Left lung (tissue), 10 donors: ENCODE data around the gene RORC. TPM values are rescaled to one million over a fixed set of nuclear protein-coding genes. Genes with fewer than 3 reads are reported as not detected.

ENCODE experiments used
- ATAC-seq: fragments of 200-7000 bp; cut with Tn5 transposase; one replicate; pipeline ENCODE4 v1.9.1; 2020; ENCODE audit warnings: moderate library complexity
- DNase-seq, 4 donors: peaks; one replicate each; pipeline ENCODE4 v3.0.0-alpha.2; 2013 to 2020
- H3K27ac ChIP-seq, 2 donors: fragments of 200-600 bp; sonication (generic) in 1 of 2; one replicate each; pipeline versions ENCODE4 v1.5.0 to v1.8.0; 2020 to 2021
- H3K27me3 ChIP-seq, 2 donors: fragments of 200-600 bp; sonication (generic) in 1 of 2; one replicate each; pipeline versions ENCODE4 v1.5.0 to v1.8.0; 2020 to 2021
- H3K36me3 ChIP-seq, 2 donors: fragments of 200-600 bp; sonication (generic) in 1 of 2; one replicate each; pipeline versions ENCODE4 v1.5.0 to v1.8.0; 2020 to 2021
- H3K4me1 ChIP-seq, 2 donors: fragments of 200-600 bp; one replicate each; pipeline ENCODE4 v1.8.0; 2021
- H3K4me3 ChIP-seq, 2 donors: fragments of 200-600 bp; sonication (generic) in 1 of 2; one replicate each; pipeline versions ENCODE4 v1.5.0 to v1.8.0; 2020 to 2021; ENCODE audit warnings: mild to moderate bottlenecking in 1 of 2
- H3K9me3 ChIP-seq, 2 donors: fragments of 200-600 bp; sonication (generic) in 1 of 2; one replicate each; pipeline versions ENCODE4 v1.5.0 to v1.8.0; 2020 to 2021
- intact Hi-C, 2 donors: fragments of 100-400 bp; cut with DNase I; formaldehyde crosslinking; loops; one replicate each; pipeline versions ENCODE4 v1.11.2 to v1.14.2; 2022
- polyA plus RNA-seq, 6 donors: library from polyadenylated mRNA; unstranded; fragments of 120-200 nt; gene quantifications; one replicate each; pipeline ENCODE4 v1.2.1, GENCODE V29; 2013; ENCODE audit not compliant: insufficient read length in 6 of 6
- total RNA-seq, 2 donors: library from RNA; stranded (reverse); fragmentation: NEBNext Ultra II Directional; extraction: Animal tissue kit (Norgen Biotek cat#: 25700); gene quantifications; one replicate each; pipeline ENCODE4 v1.2.1, GENCODE V29; 2021
- TF ChIP-seq, protein P1 (sequence below), 2 donors: fragments of 200-600 bp; sonication (generic) in 1 of 2; IDR thresholded peaks; one replicate each; pipeline versions ENCODE4 v1.5.0 to v1.8.0; 2021; ENCODE audit warnings: antibody characterized with exemption in 2 of 2
- donor health status: DM: no; HTN: yes; CAD: no.
- donor health status: DM: no; HTN: no; CAD: no.

RORC gene
- total and polyA plus RNA-seq, 8 donors: 5.4 to 11.8 (median 10.3) TPM

DNA sequence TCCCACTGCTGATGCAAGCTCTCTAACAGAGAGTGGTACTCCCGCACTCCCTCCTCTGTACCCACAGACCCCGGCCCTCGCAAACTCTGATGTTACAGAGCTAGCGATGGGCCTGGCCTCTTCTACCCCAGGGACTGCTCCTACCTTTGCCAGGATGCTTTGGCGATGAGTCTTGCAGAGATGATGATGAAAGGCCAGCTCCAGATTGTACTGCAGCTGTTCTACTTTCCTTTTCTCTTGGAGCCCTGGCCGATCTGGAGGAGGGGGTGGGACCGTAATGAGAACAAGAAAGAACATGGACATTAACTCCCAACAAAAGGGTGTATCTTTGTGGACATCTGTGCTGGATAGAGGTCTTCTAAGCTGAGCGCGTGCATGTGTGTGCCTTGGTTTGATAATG, 20.4 kb downstream of the RORC start:
- DNase-seq (no peak), ATAC-seq (no peak)
- Histone ChIP-seq H3K36me3 (no peaks in the 10 kb centered on the region), H3K4me3 (no peak overlapping the region), H3K27me3 (no peaks in the 10 kb centered on the region), H3K27ac (no peak overlapping the region), H3K9me3 (no peaks in the 10 kb centered on the region), H3K4me1 (no peaks in the 10 kb centered on the region)
- intact Hi-C loops: no loop called here
- TF ChIP-seq, protein P1, sequence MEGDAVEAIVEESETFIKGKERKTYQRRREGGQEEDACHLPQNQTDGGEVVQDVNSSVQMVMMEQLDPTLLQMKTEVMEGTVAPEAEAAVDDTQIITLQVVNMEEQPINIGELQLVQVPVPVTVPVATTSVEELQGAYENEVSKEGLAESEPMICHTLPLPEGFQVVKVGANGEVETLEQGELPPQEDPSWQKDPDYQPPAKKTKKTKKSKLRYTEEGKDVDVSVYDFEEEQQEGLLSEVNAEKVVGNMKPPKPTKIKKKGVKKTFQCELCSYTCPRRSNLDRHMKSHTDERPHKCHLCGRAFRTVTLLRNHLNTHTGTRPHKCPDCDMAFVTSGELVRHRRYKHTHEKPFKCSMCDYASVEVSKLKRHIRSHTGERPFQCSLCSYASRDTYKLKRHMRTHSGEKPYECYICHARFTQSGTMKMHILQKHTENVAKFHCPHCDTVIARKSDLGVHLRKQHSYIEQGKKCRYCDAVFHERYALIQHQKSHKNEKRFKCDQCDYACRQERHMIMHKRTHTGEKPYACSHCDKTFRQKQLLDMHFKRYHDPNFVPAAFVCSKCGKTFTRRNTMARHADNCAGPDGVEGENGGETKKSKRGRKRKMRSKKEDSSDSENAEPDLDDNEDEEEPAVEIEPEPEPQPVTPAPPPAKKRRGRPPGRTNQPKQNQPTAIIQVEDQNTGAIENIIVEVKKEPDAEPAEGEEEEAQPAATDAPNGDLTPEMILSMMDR (IDR thresholded peaks at IDR 0.05): no peak

DNA sequence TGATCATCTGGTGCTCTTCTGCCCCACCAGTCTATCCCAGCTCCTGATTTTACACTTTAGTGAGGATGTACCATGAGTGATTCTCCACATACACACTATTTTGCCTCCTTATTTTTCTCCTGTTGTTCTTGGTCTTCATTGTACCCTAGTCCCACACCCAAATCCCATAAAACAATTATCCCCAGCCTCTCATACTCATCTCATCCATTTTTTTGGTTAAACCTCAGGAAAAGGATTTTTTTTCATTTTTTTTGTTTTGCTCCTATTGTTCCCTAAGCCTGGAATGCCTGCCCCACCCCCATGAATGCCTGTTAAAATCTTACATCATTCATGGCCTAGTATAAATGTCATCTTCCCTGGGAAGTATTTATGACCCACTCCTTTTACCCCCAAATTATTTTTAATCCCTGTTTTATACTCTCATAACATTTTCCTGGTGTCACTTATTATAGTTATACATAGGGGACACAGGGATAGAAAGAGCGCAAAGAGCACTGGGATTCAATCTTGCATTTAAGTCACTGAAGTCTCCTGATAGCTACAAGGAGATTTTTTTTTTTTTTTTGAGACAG, 21.5 kb downstream of the RORC start:
- DNase-seq (no peak), ATAC-seq (no peak)
- Histone ChIP-seq H3K4me1 (no peaks in the 10 kb centered on the region), H3K9me3 (no peaks in the 10 kb centered on the region), H3K27ac (no peak overlapping the region), H3K36me3 (no peaks in the 10 kb centered on the region), H3K27me3 (no peaks in the 10 kb centered on the region), H3K4me3 (no peak overlapping the region)
- TF ChIP-seq, protein P1 (IDR thresholded peaks at IDR 0.05): no peak
- intact Hi-C loops: no loop called here

DNA sequence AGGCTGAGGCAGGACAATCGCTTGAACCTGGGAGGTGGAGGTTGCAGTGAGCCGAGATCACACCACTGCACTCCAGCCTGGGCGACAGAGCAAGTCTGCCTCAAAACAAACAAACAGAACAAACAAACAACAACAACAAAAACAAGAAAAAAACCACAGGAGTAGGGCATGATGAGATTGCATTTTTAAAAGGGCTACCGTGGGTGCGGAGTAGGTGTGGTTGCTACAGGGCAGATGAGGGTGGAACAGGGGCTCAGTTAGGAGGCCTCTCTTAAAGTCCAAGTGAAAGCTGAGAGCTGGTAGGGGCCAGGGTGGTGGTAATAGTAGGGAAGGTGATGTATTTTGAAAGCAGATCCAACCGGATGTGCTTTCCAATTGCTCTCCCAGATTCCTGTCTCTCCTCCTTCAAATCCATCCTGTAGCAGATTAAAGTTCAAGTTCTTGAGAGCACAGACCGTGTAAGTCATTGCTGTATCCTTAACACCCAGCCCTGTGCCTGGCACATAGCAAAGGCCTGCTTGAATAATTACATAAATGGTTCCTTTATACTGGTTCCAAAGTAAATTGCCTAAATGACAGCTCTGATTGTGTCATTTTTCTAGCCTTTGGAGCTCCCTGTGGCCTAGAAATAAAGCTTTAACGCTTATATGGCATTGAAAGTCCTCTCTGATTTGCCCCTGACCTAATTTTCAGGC, 22.2 kb downstream of the RORC start:
- ATAC-seq (no peak), DNase-seq (no peak)
- no peaks in the 10 kb centered on the region for H3K36me3 ChIP-seq
- TF ChIP-seq, protein P1 (IDR thresholded peaks at IDR 0.05): no peak
- H3K27ac ChIP-seq: no peak overlapping the region
- H3K9me3 ChIP-seq: no peaks in the 10 kb centered on the region
- no peak overlapping the region for H3K4me3 ChIP-seq
- intact Hi-C loops: no loop called here
- H3K4me1 ChIP-seq: no peaks in the 10 kb centered on the region
- no peaks in the 10 kb centered on the region for H3K27me3 ChIP-seq

DNA sequence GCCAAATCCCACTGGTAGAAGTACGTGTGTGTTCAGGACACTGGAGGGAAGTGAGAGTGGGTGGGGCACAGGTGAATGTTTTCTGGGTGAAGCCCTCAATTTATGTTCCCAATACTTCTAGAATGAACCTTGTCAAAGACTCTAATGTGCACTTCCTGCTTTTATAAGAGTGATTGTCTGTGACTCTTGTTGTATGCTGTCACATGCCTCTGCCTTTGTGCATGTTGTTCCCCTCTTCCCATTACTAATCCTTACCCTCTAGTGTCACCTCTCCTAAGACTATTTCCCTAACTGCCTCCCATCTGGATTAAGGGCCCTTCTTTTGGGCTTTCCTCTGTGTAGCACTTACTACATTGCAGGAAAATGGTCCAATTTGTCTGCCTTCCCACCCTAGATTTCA, 23.8 kb downstream of the RORC start:
- TF ChIP-seq, protein P1 (IDR thresholded peaks at IDR 0.05): no peak
- no peak for ATAC-seq
- intact Hi-C loops: no loop called here

DNA sequence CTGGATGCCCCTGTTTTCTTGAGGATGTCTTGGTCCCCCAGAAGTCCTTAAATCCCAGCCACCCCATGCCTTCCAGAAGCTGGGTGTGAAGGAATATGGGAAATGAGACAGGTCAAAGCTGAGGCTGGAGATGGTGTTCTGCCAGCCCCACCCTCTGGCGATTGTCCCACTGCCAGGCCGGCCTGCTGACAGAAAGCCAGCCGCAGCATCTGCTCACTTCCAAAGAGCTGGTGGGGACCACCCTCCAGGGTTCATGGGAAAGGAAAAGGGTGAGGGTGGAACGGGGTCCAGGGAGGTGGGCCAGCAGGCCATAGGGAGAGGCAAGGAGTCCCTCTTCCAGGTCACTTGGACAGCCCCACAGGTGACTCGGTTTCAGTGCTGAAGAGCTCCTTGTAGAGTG, 24.5 kb downstream of the RORC start:
- intact Hi-C loops: no loop called here
- H3K36me3 ChIP-seq: no peaks in the 10 kb centered on the region
- ATAC-seq: no peak
- DNase-seq: no peak
- TF ChIP-seq, protein P1 (IDR thresholded peaks at IDR 0.05): no peak
- H3K27ac ChIP-seq: no peak overlapping the region
- no peaks in the 10 kb centered on the region for H3K27me3 ChIP-seq
- no peaks in the 10 kb centered on the region for H3K4me1 ChIP-seq
- H3K4me3 ChIP-seq: no peak overlapping the region
- H3K9me3 ChIP-seq: no peaks in the 10 kb centered on the region

More for the DNA sequence above, 23.8 kb downstream of the RORC start:
- DNase-seq: no peak
- H3K27me3 ChIP-seq: no peaks in the 10 kb centered on the region
- no peak overlapping the region for H3K4me3 ChIP-seq
- H3K36me3 ChIP-seq: no peaks in the 10 kb centered on the region
- H3K27ac ChIP-seq: no peak overlapping the region
- no peaks in the 10 kb centered on the region for H3K9me3 ChIP-seq
- H3K4me1 ChIP-seq: no peaks in the 10 kb centered on the region
